ENCODE results near the gene OR10A3.

DNA sequence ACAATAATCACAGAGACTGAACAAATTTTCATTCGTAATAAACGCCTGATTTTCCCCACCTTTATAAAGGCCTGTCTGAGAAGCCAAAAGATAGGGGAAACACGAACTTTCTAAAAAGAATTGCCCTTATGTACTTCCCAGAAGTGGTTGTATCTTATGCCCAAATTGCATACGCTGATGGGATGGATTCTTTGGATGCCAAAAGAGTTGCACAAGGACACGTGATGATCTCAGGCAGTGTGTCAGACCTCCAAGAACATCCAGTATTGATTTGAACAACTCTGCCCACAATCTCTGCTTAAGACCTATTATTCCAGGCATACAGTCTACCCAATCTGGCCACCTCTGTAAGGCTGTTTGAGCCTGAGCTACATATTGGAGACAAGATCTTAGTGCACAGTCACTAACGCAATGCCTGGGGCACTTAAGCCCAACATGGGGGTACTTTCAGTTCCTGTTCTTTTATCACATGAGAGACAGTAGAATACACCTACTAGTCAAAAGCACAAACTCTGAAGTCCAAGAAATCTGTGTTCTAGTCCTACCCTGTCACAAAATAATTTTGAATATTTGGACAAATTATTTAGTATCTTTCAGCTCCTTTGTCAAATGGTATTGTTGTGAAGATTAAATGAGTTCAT lies 49.3 kb downstream of the OR10A3 start:
- TF ChIP-seq, protein P1, sequence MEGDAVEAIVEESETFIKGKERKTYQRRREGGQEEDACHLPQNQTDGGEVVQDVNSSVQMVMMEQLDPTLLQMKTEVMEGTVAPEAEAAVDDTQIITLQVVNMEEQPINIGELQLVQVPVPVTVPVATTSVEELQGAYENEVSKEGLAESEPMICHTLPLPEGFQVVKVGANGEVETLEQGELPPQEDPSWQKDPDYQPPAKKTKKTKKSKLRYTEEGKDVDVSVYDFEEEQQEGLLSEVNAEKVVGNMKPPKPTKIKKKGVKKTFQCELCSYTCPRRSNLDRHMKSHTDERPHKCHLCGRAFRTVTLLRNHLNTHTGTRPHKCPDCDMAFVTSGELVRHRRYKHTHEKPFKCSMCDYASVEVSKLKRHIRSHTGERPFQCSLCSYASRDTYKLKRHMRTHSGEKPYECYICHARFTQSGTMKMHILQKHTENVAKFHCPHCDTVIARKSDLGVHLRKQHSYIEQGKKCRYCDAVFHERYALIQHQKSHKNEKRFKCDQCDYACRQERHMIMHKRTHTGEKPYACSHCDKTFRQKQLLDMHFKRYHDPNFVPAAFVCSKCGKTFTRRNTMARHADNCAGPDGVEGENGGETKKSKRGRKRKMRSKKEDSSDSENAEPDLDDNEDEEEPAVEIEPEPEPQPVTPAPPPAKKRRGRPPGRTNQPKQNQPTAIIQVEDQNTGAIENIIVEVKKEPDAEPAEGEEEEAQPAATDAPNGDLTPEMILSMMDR (IDR thresholded peaks at IDR 0.05; ENCODE audit: low read length) = no peak
- no peak for TF ChIP-seq EZH2 (optimal IDR thresholded peaks at IDR 0.05; ENCODE audit: low read depth, low read length)
- TF ChIP-seq EZH2phosphoT487 (IDR thresholded peaks at IDR 0.05; ENCODE audit: low read length) = no peak

Measured in MM.1S (cell line).